ENCODE results near the gene SBF1.

The SBF1 gene

DNA sequence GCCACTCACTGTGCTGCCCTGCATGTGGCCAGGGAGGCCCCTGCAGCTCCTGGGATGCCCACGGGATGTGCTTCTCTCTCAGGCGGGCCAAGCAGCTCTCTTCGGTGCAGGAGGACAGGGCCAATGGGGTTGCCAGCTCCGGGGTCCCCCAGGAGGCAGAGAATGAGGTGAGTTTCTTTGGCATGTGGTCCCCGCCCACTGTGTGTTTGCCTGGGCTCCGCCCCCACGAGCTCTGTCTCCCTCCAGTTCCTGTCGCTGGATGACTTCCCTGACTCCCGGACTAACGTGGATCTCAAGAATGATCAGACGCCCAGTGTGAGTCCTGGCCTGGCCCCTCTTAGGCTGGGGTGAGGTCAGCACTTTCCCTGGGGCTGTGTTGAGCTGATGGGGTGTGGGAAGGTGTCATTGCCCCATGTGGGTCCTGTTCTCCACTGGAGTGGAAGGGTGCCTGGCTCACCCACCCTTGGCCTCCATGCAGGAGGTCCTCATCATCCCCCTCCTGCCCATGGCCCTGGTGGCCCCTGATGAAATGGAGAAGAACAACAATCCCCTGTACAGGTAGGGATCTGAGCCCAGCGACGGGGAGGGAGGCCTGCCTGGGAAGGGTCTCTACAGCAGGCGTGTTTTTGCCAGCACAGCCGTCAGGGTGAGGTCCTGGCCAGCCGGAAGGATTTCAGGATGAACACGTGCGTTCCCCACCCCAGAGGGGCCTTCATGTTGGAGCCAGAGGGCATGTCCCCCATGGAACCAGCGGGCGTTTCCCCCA lies 42.8 kb upstream of the SBF1 start:
- Histone ChIP-seq H3K4me2 (ENCODE audit: low read length) (no peak overlapping the region), H3K79me2 (ENCODE audit: control insufficient read depth, insufficient read depth, low read length) (peaks cover 21% of the 10 kb centered on the region), H2BK15ac (replicated peaks; ENCODE audit: low read depth) (no peak overlapping the region), H2BK120ac (ENCODE audit: low read depth, low read length) (no peak overlapping the region), H3K27me3 (ENCODE audit: insufficient read depth, low read length, poor library complexity) (no peaks in the 10 kb centered on the region), H2AK5ac (ENCODE audit: low read length) (no peak overlapping the region), H2BK5ac (ENCODE audit: low read length) (no peak overlapping the region), H4K5ac (ENCODE audit: low read length) (no peak overlapping the region), H3K9ac (ENCODE audit: low read length) (no peak overlapping the region), H3K23ac (ENCODE audit: low read length) (no peak overlapping the region), H3K4ac (ENCODE audit: low read depth, low read length) (no peak overlapping the region), H3K79me1 (ENCODE audit: low read length) (peaks cover 15% of the 10 kb centered on the region), H3K4me1 (ENCODE audit: control insufficient read depth, low read depth, low read length) (no peaks in the 10 kb centered on the region), H3K36me3 (ENCODE audit: control insufficient read depth, insufficient read depth, low read length) (peaks cover 5% of the 10 kb centered on the region), H3K56ac (ENCODE audit: low read length) (no peak overlapping the region), H3K27ac (ENCODE audit: low read depth, low read length) (no peak overlapping the region), H3K4me3 (ENCODE audit: low read length) (no peak overlapping the region), H3K18ac (ENCODE audit: low read length) (no peak overlapping the region), H4K8ac (ENCODE audit: low read depth, low read length) (no peak overlapping the region)
- peak; percentile 5 for DNase-seq
- WGBS (ENCODE audit: extremely low coverage, insufficient coverage, low lambda C conversion rate), result no CpG with 5 or more reads among the region's 20 CpGs

GRCh38 chr22:50516891-50517290 lies 42.1 kb upstream of the SBF1 start:
- Histone ChIP-seq H3K56ac (ENCODE audit: low read length) (no peak overlapping the region), H2BK15ac (replicated peaks; ENCODE audit: low read depth) (no peak overlapping the region), H3K79me2 (ENCODE audit: control insufficient read depth, insufficient read depth, low read length) (peaks cover 26% of the 10 kb centered on the region), H3K4me2 (ENCODE audit: low read length) (no peak overlapping the region), H2BK120ac (ENCODE audit: low read depth, low read length) (no peak overlapping the region), H3K4me1 (ENCODE audit: control insufficient read depth, low read depth, low read length) (no peaks in the 10 kb centered on the region), H4K5ac (ENCODE audit: low read length) (no peak overlapping the region), H3K4ac (ENCODE audit: low read depth, low read length) (no peak overlapping the region), H3K27ac (ENCODE audit: low read depth, low read length) (no peak overlapping the region), H3K18ac (ENCODE audit: low read length) (no peak overlapping the region), H3K36me3 (ENCODE audit: control insufficient read depth, insufficient read depth, low read length) (peaks cover 5% of the 10 kb centered on the region), H3K4me3 (ENCODE audit: low read length) (no peak overlapping the region), H3K23ac (ENCODE audit: low read length) (no peak overlapping the region), H2BK5ac (ENCODE audit: low read length) (no peak overlapping the region), H2AK5ac (ENCODE audit: low read length) (no peak overlapping the region), H3K27me3 (ENCODE audit: insufficient read depth, low read length, poor library complexity) (no peaks in the 10 kb centered on the region), H4K8ac (ENCODE audit: low read depth, low read length) (no peak overlapping the region), H3K79me1 (ENCODE audit: low read length) (peaks cover 18% of the 10 kb centered on the region), H3K9ac (ENCODE audit: low read length) (no peak overlapping the region)
- no CpG with 5 or more reads among the region's 16 CpGs for WGBS (ENCODE audit: extremely low coverage, insufficient coverage, low lambda C conversion rate)
- no peak for DNase-seq

DNA sequence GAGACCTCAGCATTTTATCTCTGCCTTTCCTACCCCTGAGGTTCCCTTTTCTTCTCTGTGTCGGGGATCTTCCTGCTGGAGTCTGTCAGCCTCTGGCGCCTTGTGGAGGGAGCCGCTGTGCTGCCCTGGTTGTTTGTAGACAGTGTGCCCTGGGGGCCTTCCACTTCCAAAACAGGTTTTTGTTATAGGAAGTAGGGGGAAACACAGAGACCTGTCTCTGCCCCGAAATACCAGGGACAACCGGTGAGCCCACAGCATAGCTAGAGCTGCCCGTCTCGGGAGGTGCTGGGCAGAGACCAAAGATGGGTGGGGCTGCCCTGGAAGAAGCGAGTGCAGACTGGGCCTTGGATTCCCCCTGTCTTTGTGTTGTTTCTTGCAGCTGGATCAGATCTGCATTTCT lies 41.2 kb upstream of the SBF1 start:
- Histone ChIP-seq H3K23ac (ENCODE audit: low read length) (no peak overlapping the region), H2BK5ac (ENCODE audit: low read length) (no peak overlapping the region), H2BK15ac (replicated peaks; ENCODE audit: low read depth) (no peak overlapping the region), H2BK120ac (ENCODE audit: low read depth, low read length) (no peak overlapping the region), H4K8ac (ENCODE audit: low read depth, low read length) (no peak overlapping the region), H3K27ac (ENCODE audit: low read depth, low read length) (no peak overlapping the region), H3K4ac (ENCODE audit: low read depth, low read length) (no peak overlapping the region), H4K5ac (ENCODE audit: low read length) (no peak overlapping the region), H3K4me2 (ENCODE audit: low read length) (no peak overlapping the region), H3K27me3 (ENCODE audit: insufficient read depth, low read length, poor library complexity) (no peaks in the 10 kb centered on the region), H3K79me1 (ENCODE audit: low read length) (peaks cover 19% of the 10 kb centered on the region), H3K9ac (ENCODE audit: low read length) (no peak overlapping the region), H3K36me3 (ENCODE audit: control insufficient read depth, insufficient read depth, low read length) (peaks cover 5% of the 10 kb centered on the region), H3K56ac (ENCODE audit: low read length) (no peak overlapping the region), H3K4me1 (ENCODE audit: control insufficient read depth, low read depth, low read length) (no peaks in the 10 kb centered on the region), H3K4me3 (ENCODE audit: low read length) (no peak overlapping the region), H3K18ac (ENCODE audit: low read length) (no peak overlapping the region), H3K79me2 (ENCODE audit: control insufficient read depth, insufficient read depth, low read length) (peaks cover 26% of the 10 kb centered on the region), H2AK5ac (ENCODE audit: low read length) (no peak overlapping the region)
- no CpG with 5 or more reads among the region's 8 CpGs for WGBS (ENCODE audit: extremely low coverage, insufficient coverage, low lambda C conversion rate)
- DNase-seq, result no peak

DNA sequence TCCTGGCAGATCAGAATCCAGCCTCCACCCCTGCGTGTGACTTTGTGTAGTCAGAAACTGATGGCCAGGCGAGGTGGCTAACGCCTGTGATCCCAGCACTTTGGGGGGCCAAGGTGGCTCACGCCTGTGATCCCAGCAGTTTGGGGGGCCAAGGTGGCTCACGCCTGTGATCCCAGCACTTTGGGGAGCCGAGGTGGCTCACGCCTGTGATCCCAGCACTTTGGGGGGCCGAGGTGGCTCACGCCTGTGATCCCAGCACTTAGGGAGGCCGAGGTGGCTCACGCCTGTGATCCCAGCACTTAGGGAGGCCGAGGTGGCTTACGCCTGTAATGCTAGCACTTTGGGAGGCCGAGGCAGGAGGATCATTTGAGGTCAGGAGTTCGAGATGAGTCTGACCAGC lies 38.3 kb upstream of the SBF1 start:
- peaks cover 2% of the 10 kb centered on the region for H3K36me3 ChIP-seq (ENCODE audit: control insufficient read depth, insufficient read depth, low read length)

GRCh38 chr22:50508897-50509296 lies 34.1 kb upstream of the SBF1 start:
- Histone ChIP-seq H3K36me3 (ENCODE audit: control insufficient read depth, insufficient read depth, low read length) (peaks cover 2% of the 10 kb centered on the region), H3K23ac (ENCODE audit: low read length) (no peak overlapping the region), H4K5ac (ENCODE audit: low read length) (no peak overlapping the region), H3K4me2 (ENCODE audit: low read length) (peak overlapping the region; percentile 45), H4K8ac (ENCODE audit: low read depth, low read length) (no peak overlapping the region), H2AK5ac (ENCODE audit: low read length) (no peak overlapping the region), H3K27ac (ENCODE audit: low read depth, low read length) (no peak overlapping the region), H3K9ac (ENCODE audit: low read length) (peak overlapping the region; percentile 97), H2BK120ac (ENCODE audit: low read depth, low read length) (no peak overlapping the region), H3K79me1 (ENCODE audit: low read length) (peaks cover 14% of the 10 kb centered on the region), H2BK15ac (replicated peaks; ENCODE audit: low read depth) (no peak overlapping the region), H3K4me3 (ENCODE audit: low read length) (peak overlapping the region; percentile 98), H3K27me3 (ENCODE audit: insufficient read depth, low read length, poor library complexity) (no peaks in the 10 kb centered on the region), H2BK5ac (ENCODE audit: low read length) (no peak overlapping the region), H3K79me2 (ENCODE audit: control insufficient read depth, insufficient read depth, low read length) (peaks cover 27% of the 10 kb centered on the region), H3K18ac (ENCODE audit: low read length) (no peak overlapping the region), H3K4ac (ENCODE audit: low read depth, low read length) (no peak overlapping the region), H3K56ac (ENCODE audit: low read length) (peak overlapping the region; percentile 100), H3K4me1 (ENCODE audit: control insufficient read depth, low read depth, low read length) (no peaks in the 10 kb centered on the region)
- DNase-seq, result no peak
- WGBS (ENCODE audit: extremely low coverage, insufficient coverage, low lambda C conversion rate), result no CpG with 5 or more reads among the region's 3 CpGs

More for the DNA sequence above, 38.3 kb upstream of the SBF1 start:
- no peak overlapping the region for H3K4me2 ChIP-seq (ENCODE audit: low read length)
- no peak overlapping the region for H3K18ac ChIP-seq (ENCODE audit: low read length)
- no peak overlapping the region for H3K9ac ChIP-seq (ENCODE audit: low read length)
- H3K4me1 ChIP-seq (ENCODE audit: control insufficient read depth, low read depth, low read length), result no peaks in the 10 kb centered on the region
- no peak overlapping the region for H2AK5ac ChIP-seq (ENCODE audit: low read length)
- DNase-seq, result no peak
- H3K79me2 ChIP-seq (ENCODE audit: control insufficient read depth, insufficient read depth, low read length), result peaks cover 39% of the 10 kb centered on the region
- H3K23ac ChIP-seq (ENCODE audit: low read length), result no peak overlapping the region
- H3K4ac ChIP-seq (ENCODE audit: low read depth, low read length), result no peak overlapping the region
- H2BK15ac ChIP-seq (replicated peaks; ENCODE audit: low read depth), result no peak overlapping the region
- no peak overlapping the region for H4K8ac ChIP-seq (ENCODE audit: low read depth, low read length)
- WGBS (ENCODE audit: extremely low coverage, insufficient coverage, low lambda C conversion rate), result no CpG with 5 or more reads among the region's 15 CpGs
- H3K27ac ChIP-seq (ENCODE audit: low read depth, low read length), result no peak overlapping the region
- no peak overlapping the region for H3K56ac ChIP-seq (ENCODE audit: low read length)
- H3K79me1 ChIP-seq (ENCODE audit: low read length), result peaks cover 21% of the 10 kb centered on the region
- no peak overlapping the region for H3K4me3 ChIP-seq (ENCODE audit: low read length)
- H4K5ac ChIP-seq (ENCODE audit: low read length), result no peak overlapping the region
- H2BK120ac ChIP-seq (ENCODE audit: low read depth, low read length), result no peak overlapping the region
- H3K27me3 ChIP-seq (ENCODE audit: insufficient read depth, low read length, poor library complexity), result no peaks in the 10 kb centered on the region
- H2BK5ac ChIP-seq (ENCODE audit: low read length), result no peak overlapping the region

Measured in mesendoderm (in vitro differentiated cells).